IPS DF 6.9 (cell line): Measurements from ENCODE around the gene UBASH3A.

Source experiments
- DNase-seq: peaks from one replicate; pipeline ENCODE4 v3.0.0-alpha.2; 2013; ENCODE audit warnings: low read depth, low spot score
- H3K27ac ChIP-seq: one replicate; pipeline ENCODE4 v1.5.1; 2013; ENCODE audit warnings: low read length, control low read depth
- H3K27me3 ChIP-seq: 2 replicates; pipeline ENCODE4 v1.6.1; 2013; ENCODE audit warnings: mild to moderate bottlenecking, low read length; ENCODE audit not compliant: control insufficient read depth, insufficient read depth
- H3K36me3 ChIP-seq: 2 replicates; pipeline ENCODE4 v1.6.1; 2013; ENCODE audit warnings: low read length; ENCODE audit not compliant: control insufficient read depth, insufficient read depth
- H3K4me1 ChIP-seq: 2 replicates; pipeline ENCODE4 v1.6.1; 2013; ENCODE audit warnings: low read length; ENCODE audit not compliant: control insufficient read depth, insufficient read depth
- H3K4me3 ChIP-seq: 2 replicates; pipeline ENCODE4 v1.5.1; 2013; ENCODE audit warnings: mild to moderate bottlenecking, low read length
- H3K9me3 ChIP-seq: 2 replicates; pipeline ENCODE4 v1.6.1; 2013; ENCODE audit warnings: low read length, inconsistent platforms; ENCODE audit not compliant: control insufficient read depth, insufficient read depth
- WGBS: extraction: QIAGEN DNeasy Blood & Tissue Kit; methylation state at CpG from one replicate; pipeline ENCODE4 v1.1.7; 2013; ENCODE audit warnings: mixed read lengths, missing lambda C conversion rate; ENCODE audit not compliant: insufficient read length, insufficient coverage; 5-methylcytosine and 5-hydroxymethylcytosine counted together

Gene UBASH3A

GRCh38 chr21:42429021-42429420 lies 25.3 kb downstream of the UBASH3A start:
- H3K36me3 ChIP-seq: no peaks in the 10 kb centered on the region
- no CpG with 5 or more reads among the region's 1 CpG for WGBS
- DNase-seq: no peak
- no peak overlapping the region for H3K4me3 ChIP-seq
- H3K27me3 ChIP-seq: no peaks in the 10 kb centered on the region
- no peak overlapping the region for H3K27ac ChIP-seq
- no peaks in the 10 kb centered on the region for H3K4me1 ChIP-seq
- H3K9me3 ChIP-seq: no peaks in the 10 kb centered on the region

GRCh38 chr21:42429856-42430255 lies 26.2 kb downstream of the UBASH3A start:
- Histone ChIP-seq H3K36me3 (no peaks in the 10 kb centered on the region), H3K9me3 (no peaks in the 10 kb centered on the region), H3K27ac (no peak overlapping the region), H3K4me3 (no peak overlapping the region), H3K4me1 (no peaks in the 10 kb centered on the region), H3K27me3 (no peaks in the 10 kb centered on the region)
- WGBS: no CpG with 5 or more reads among the region's 9 CpGs
- DNase-seq: no peak

GRCh38 chr21:42430521-42430920 lies 26.8 kb downstream of the UBASH3A start:
- no peaks in the 10 kb centered on the region for H3K4me1 ChIP-seq
- no peaks in the 10 kb centered on the region for H3K9me3 ChIP-seq
- no peak overlapping the region for H3K4me3 ChIP-seq
- no peak overlapping the region for H3K27ac ChIP-seq
- no peaks in the 10 kb centered on the region for H3K36me3 ChIP-seq
- DNase-seq: no peak
- H3K27me3 ChIP-seq: no peaks in the 10 kb centered on the region
- no CpG with 5 or more reads among the region's 6 CpGs for WGBS

GRCh38 chr21:42431196-42431595 lies 27.5 kb downstream of the UBASH3A start:
- no peak overlapping the region for H3K27ac ChIP-seq
- no peak for DNase-seq
- no peaks in the 10 kb centered on the region for H3K4me1 ChIP-seq
- no peaks in the 10 kb centered on the region for H3K27me3 ChIP-seq
- H3K36me3 ChIP-seq: no peaks in the 10 kb centered on the region
- H3K9me3 ChIP-seq: no peaks in the 10 kb centered on the region
- H3K4me3 ChIP-seq: no peak overlapping the region
- no CpG with 5 or more reads among the region's 7 CpGs for WGBS

GRCh38 chr21:42432695-42433094 lies 29.0 kb downstream of the UBASH3A start:
- Histone ChIP-seq H3K27me3 (no peaks in the 10 kb centered on the region), H3K9me3 (no peaks in the 10 kb centered on the region), H3K36me3 (no peaks in the 10 kb centered on the region), H3K4me1 (no peaks in the 10 kb centered on the region), H3K4me3 (no peak overlapping the region), H3K27ac (no peak overlapping the region)
- no CpG with 5 or more reads among the region's 1 CpG for WGBS
- no peak for DNase-seq

- Histone ChIP-seq H3K9me3 (no peaks in the 10 kb centered on the region), H3K36me3 (no peaks in the 10 kb centered on the region), H3K4me3 (no peak overlapping the region), H3K27ac (no peak overlapping the region), H3K27me3 (no peaks in the 10 kb centered on the region), H3K4me1 (no peaks in the 10 kb centered on the region)
- no peak for DNase-seq
- no CpG with 5 or more reads among the region's 10 CpGs for WGBS
Observed at GRCh38 chr21:42433946-42434551, 30.3 kb downstream of the UBASH3A start.

GRCh38 chr21:42434884-42435283 lies 31.2 kb downstream of the UBASH3A start:
- WGBS: no CpG with 5 or more reads among the region's 3 CpGs
- H3K36me3 ChIP-seq: no peaks in the 10 kb centered on the region
- H3K4me1 ChIP-seq: no peaks in the 10 kb centered on the region
- no peaks in the 10 kb centered on the region for H3K9me3 ChIP-seq
- DNase-seq: no peak
- H3K27ac ChIP-seq: no peak overlapping the region
- H3K27me3 ChIP-seq: no peaks in the 10 kb centered on the region
- H3K4me3 ChIP-seq: no peak overlapping the region

- Histone ChIP-seq H3K4me1 (no peaks in the 10 kb centered on the region), H3K27me3 (no peaks in the 10 kb centered on the region), H3K4me3 (no peak overlapping the region), H3K36me3 (no peaks in the 10 kb centered on the region), H3K27ac (no peak overlapping the region), H3K9me3 (no peaks in the 10 kb centered on the region)
- WGBS: no CpG with 5 or more reads among the region's 4 CpGs
- no peak for DNase-seq
Observed at GRCh38 chr21:42435401-42435800, 31.7 kb downstream of the UBASH3A start.

- Histone ChIP-seq H3K9me3 (no peaks in the 10 kb centered on the region), H3K27ac (no peak overlapping the region), H3K4me1 (no peaks in the 10 kb centered on the region), H3K27me3 (no peaks in the 10 kb centered on the region), H3K36me3 (no peaks in the 10 kb centered on the region), H3K4me3 (no peak overlapping the region)
- DNase-seq: no peak
Observed at GRCh38 chr21:42435833-42436232, 32.1 kb downstream of the UBASH3A start.

GRCh38 chr21:42436914-42437313 lies 33.2 kb downstream of the UBASH3A start:
- Histone ChIP-seq H3K9me3 (no peaks in the 10 kb centered on the region), H3K27ac (no peak overlapping the region), H3K4me3 (no peak overlapping the region), H3K27me3 (no peaks in the 10 kb centered on the region), H3K36me3 (no peaks in the 10 kb centered on the region), H3K4me1 (no peaks in the 10 kb centered on the region)
- DNase-seq: no peak

- H3K4me1 ChIP-seq: no peaks in the 10 kb centered on the region
- no CpG with 5 or more reads among the region's 8 CpGs for WGBS
- no peak for DNase-seq
- no peaks in the 10 kb centered on the region for H3K9me3 ChIP-seq
- H3K27ac ChIP-seq: no peak overlapping the region
- H3K36me3 ChIP-seq: no peaks in the 10 kb centered on the region
- no peaks in the 10 kb centered on the region for H3K27me3 ChIP-seq
- H3K4me3 ChIP-seq: no peak overlapping the region
Observed at GRCh38 chr21:42437786-42438185, 34.1 kb downstream of the UBASH3A start.
